ENCODE data around the gene GALNT5.
"Not testable (repeated sequence)": the region's sequence is repeated elsewhere in the genome, so short reads cannot be mapped to it uniquely, and the experiment has no call there.

Gene GALNT5
- 0 reads per million in 2 donors for total RNA-seq

DNA sequence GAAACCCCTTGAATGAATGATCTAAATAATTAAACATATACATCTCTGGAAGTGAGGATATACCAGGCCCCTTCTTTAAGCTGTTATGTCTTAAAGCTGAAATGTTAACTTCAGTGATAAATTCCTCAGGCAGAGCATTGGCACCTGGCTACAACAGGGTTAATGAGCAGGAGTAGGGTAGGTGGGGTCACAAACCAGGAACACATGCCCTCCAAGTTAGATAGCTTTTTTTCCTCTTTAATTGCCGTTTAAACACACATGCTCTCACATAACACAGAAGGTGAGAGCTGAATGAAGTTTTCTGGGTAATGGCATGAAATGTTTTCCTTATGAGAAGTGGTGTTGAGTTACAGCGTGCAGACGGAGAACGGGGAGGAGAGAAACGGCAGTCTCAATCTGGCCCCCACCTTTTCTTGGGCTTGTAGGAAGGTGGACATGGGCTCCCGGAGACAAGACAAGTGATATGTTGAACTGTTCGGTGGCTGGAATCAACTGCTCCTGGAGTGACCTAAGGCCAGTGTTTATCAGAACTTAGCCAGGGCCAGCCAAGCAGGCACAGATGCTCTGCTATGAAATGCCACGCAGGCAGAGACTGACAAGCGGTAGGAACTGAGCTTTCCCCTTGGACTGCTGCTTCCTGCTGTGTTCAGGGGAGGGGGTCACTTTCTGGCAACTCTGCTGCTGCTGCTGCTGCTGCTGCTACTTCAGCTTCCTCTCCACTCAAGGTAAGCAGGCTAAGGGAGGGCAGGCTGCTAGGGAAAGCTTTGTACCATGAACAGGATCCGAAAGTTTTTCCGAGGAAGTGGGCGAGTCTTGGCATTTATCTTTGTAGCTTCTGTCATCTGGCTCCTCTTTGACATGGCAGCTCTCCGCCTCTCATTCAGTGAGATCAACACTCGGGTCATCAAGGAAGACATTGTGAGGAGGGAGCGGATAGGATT lies at the start of gene GALNT5:
GALNT5 (plus strand) TSS at position 394 of the 941 bp plus-strand sequence; CDS start at position 772, 378 bp downstream.
- DNase-seq: no peak

DNA sequence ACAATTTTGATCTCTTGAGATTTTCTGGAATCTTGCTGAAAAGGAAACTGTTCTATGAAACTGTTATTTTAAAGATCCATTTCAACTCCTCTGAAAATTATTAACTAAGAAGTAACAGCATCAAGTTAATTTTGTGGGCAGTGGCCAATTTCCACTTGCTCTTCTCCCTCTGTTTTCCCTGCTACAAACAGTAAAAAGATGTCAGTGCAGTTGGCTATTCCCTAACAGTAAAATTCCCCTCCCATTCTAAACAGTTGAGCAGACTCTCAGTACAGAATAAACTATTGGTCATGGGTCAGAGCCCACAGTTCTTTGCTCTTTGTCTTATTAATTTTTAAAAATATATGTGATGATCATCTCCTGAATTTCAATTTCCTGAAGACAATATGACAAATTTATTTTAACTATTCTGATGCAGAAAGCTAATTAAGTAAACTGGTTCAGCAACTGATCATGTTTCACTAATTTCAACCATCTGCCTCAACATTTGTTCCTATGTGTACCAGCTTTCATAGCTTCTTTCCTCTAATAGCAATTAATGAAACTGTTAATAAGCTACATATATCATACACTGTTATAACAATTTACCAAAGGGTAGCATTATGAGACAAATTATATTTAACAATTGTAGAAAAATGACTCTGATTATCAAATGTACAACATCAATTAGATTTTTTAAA lies 41.1 kb upstream of the GALNT5 start:
- no peak for DNase-seq

- DNase-seq: no peak
Observed at GRCh38 chr2:157217409-157217808, 40.1 kb upstream of the GALNT5 start.

DNA sequence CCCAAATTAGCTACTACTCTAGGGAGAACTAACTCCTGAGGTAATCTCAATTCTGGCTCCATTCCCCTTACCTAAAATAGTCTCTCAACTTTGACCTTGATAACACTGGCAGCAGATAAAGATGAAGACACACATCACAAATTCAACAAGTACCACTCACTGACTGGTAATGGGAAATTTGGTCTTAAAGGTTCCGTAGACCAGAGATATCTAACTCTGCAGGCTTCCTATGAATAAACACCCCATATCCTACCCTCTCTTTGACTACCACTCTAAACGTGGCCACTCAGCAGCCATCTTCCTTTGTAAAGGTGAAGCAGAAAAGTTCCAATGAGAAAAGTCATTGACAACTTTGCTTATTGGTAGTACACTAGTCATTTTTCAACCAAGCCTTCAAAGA lies 38.6 kb upstream of the GALNT5 start:
- DNase-seq: no peak

- no peak for DNase-seq
Observed at GRCh38 chr2:157220502-157220901, 37.0 kb upstream of the GALNT5 start.

GRCh38 chr2:157221394-157221988 lies 36.0 kb upstream of the GALNT5 start:
- DNase-seq: no peak

- DNase-seq: no peak
Observed at GRCh38 chr2:157223624-157224205, 33.8 kb upstream of the GALNT5 start.

- DNase-seq: not testable (repeated sequence)
Observed at GRCh38 chr2:157224448-157224847, 33.1 kb upstream of the GALNT5 start.

DNA sequence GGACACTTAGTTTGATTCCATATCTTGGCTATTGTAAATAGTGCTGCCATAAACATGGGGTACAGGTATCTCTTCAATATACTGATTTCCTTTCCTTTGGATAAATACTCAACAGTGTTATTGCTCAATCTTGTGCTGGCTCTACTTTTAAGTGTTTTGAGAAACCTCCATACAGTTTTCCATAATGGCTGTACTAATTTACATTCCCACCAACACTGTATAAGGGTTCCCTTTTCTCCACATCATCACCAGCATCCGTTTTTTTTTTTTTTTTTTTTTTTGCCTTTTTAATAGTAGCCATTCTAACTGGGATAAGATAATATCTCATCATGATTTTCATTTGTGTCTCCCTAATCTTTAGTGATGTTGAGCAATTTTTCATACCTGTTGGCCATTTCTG lies 29.9 kb upstream of the GALNT5 start:
- no peak for DNase-seq

- no peak for DNase-seq
Observed at GRCh38 chr2:157228946-157229345, 28.6 kb upstream of the GALNT5 start.

DNA sequence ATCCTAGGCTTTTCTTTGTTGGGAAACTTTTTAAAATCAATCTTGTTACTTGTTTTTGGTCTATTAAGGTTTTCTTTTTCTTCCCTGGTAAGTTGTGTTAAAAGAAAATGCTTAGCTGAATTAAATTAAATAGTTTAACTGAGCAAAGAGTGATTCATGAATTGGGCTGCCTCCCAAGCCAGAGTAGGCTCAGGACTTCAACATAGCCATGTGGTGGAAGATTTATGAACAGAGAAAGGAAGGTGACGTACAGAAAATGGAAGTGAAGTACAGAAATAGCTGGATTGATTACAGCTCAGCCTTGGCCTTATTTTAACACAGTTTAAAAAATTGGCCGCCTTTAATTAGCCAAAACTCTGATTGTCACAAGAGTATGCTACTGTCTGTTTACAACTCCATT lies 27.9 kb upstream of the GALNT5 start:
- DNase-seq: no peak

GRCh38 chr2:157231476-157231875 lies 26.0 kb upstream of the GALNT5 start:
- no peak for DNase-seq

DNA sequence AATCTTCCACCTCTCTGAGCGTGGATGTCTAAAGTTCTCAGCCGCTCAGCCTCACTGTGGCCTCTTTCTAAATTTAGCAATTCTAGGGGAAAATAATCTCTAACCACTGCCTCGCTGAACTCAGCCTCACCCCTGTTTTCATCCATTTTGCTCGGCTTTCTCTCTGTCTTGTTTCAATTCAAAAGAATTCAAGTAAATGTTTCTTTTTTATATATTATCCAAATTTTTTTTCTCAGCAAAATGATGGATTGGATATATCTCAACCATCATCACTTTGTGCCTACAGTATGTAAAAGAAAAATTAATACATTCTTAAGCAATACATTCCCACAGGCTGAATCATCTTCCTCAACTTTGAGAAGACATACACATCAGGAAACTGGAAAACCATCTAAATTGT lies 24.0 kb upstream of the GALNT5 start:
- no peak for DNase-seq

GRCh38 chr2:157236404-157236803 lies 21.1 kb upstream of the GALNT5 start:
- DNase-seq: no peak

GRCh38 chr2:157238296-157238695 lies 19.2 kb upstream of the GALNT5 start:
- no peak for DNase-seq

- no peak for DNase-seq
Observed at GRCh38 chr2:157244691-157245090, 12.8 kb upstream of the GALNT5 start.

GRCh38 chr2:157245144-157245840 lies 12.2 kb upstream of the GALNT5 start:
- no peak for DNase-seq

GRCh38 chr2:157245846-157246764 lies 11.4 kb upstream of the GALNT5 start:
- peak in 1 of 5 experiments; percentile 83 for DNase-seq

GRCh38 chr2:157246765-157247407 lies 10.6 kb upstream of the GALNT5 start:
- DNase-seq: no peak

DNA sequence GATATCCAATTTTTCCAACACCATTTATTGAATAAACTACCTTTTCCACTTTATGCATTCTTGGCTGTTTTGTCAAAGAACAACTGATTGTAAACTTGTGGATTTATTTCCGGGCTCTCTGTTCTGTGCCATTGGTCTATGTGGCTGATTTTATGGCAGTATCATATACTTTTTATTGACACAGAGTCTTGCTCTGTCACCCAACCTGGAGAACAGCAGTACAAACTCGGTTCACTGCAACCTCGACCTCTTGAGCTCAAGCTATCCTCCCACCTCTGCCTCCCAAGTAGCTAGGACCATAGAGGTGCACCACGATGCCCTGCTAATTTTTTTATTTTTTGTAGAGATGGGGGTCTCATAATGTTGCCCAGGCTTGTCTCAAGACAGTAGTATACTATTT lies 6.7 kb upstream of the GALNT5 start:
- DNase-seq: no peak

DNA sequence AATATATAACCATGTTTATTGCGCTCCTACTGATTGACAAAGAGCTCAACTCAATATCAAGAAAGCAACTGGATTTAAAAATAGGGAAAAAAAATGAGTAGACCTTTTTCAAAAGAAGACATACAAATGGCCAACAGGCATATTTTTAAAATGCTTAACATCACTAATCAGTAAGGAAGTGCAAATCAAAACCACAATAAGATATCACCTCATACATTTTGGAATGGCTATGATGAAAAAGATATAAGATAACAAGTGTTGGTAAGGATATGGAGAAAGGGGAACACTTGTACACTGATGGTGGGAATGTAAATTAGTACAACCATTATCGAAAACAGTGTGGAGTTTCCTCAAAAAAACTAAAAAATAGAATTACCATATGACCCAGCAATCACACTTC lies 5.6 kb upstream of the GALNT5 start:
- no peak for DNase-seq
